ENCODE measurements around the gene PIK3R3.
"Not testable (repeated sequence)": the region's sequence is repeated elsewhere in the genome, so short reads cannot be mapped to it uniquely, and the experiment has no call there.

Gene PIK3R3

GRCh38 chr1:46070164-46070814 is 62.1 kb downstream of the PIK3R3 start:
- DNase-seq (ENCODE audit: low read depth in 2 of 3, low spot score in 1 of 3): no peak

GRCh38 chr1:46068525-46068924 is 63.9 kb downstream of the PIK3R3 start:
- no peak for DNase-seq (ENCODE audit: low read depth in 2 of 3, low spot score in 1 of 3)

DNA sequence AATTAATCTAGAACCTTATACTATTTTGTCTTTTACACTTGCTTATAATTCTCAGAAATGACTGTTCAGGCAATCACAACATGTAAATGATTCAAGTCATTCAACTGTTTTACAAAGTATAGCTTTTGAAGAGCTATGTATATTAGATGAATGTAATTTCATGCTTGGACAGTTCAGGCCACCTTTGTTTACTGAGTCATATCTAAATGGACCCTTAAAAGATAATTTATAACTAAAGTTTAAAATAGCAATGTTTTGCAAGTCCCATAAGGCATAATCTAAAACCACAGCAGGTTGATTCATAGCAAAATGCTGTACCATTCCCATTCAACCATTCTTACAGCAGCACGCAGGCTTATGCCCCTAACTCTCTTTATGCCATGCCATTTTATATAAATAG is 64.8 kb downstream of the PIK3R3 start:
- no peak for DNase-seq (ENCODE audit: low read depth in 2 of 3, low spot score in 1 of 3)

DNA sequence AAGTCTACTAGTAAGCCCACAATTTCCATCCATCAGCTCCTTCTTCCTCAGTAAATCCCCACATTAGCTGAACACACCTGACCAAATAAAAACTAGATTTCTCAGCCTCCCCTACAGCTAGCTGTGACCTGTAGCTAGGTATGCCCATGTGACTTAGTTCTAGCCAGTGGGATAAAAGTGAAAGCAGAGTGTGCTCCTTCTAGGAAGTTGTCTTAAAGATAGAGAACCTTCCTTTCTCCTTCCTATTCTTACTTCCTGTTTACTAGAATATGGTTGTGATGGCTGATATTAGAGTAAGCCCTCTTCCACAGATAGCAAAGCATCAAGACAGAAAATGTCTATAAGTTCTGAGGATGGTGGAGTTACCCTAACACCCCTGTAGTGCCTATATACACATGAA is 67.0 kb downstream of the PIK3R3 start:
- DNase-seq (ENCODE audit: low read depth in 2 of 3, low spot score in 1 of 3): no peak

DNA sequence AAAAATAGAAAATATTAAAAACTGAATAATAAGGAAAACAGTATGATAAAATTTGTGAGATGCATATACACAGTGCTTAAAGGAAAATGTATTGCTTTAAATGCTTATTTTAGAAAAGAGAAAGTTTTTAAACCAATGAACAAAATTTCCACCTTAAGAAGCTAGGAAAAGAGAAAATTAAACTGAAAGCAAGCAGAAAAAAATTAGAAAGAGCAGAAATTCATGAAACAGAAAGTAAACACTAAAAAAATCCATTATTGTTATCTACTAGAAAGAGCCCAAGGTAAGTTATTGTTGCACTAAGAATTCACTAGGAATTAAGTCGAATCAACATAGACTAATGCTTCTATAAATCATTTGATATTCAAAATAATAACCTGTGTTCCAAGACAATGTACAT is 67.7 kb downstream of the PIK3R3 start:
- no peak for DNase-seq (ENCODE audit: low read depth in 2 of 3, low spot score in 1 of 3)

DNA sequence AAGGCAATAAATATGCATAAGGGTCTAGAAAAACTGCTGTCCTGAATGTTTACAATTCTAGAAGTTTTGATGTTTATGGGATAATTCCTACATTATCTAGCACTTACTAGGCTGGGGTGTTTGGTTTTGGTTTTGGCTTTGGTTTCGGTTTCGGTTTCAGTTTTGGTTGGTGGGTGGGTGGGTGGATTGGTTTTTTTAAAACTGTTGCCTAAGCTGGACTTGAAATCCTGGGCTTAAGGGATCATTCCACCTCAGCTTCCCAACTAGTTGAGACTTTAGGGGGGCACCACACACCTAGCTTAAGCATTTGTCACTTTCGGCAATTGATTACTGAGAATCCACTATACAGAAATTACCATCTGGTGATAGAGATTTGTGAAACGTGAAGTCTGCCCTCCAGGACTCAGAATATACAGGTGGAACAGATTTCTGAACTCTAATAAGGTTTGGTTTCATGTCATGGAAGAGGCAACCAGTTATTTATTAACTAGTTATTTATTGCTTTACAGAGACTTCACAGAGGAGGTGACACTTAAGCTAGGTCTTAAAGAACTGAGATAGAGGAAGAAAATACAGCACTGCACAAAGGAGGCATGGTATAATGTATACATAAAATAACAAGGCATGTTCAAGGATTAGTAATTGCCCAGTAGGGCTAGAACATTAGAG is 69.6 kb downstream of the PIK3R3 start:
- peak; percentile 14 to 69 (median 22) for DNase-seq (ENCODE audit: low read depth in 2 of 3, low spot score in 1 of 3)

DNA sequence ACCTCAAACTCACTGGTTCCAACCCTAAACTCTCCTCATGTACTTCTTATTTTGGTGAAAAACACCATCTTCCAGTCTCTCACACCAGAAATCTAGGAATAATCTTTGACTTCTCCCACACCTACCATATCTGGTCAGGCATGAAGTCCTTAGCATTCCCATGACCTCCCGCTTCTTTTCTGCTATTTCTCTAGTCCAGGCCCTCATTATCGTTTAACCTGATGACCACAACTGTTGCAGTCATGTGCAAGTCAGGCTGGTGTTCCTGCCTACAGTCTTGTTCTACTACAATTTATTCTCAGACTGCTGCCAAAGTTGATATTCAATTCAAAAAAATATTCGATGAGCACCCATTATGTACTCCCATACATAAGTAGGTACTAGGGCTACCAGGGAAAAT is 71.3 kb downstream of the PIK3R3 start:
- no peak for DNase-seq (ENCODE audit: low read depth in 2 of 3, low spot score in 1 of 3)

DNA sequence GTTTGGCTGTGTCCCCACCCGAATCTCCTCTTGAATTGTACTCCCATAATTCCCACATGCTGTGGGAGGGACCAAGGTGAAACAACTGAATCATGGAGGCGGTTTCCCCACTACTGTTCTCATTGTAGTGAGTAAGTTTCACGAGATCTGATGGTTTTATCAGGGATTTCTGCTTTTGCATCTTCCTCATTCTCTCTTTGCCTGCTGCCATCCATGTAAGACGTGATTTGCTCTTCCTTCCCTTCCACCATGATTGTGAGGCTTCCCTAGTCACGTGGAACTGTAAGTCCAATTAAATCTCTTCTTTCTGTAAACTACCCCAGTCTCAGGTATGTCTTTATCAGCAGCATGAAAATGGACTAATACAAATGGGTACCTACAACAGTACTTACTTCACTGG is 73.5 kb downstream of the PIK3R3 start:
- no peak for DNase-seq (ENCODE audit: low read depth in 2 of 3, low spot score in 1 of 3)

DNA sequence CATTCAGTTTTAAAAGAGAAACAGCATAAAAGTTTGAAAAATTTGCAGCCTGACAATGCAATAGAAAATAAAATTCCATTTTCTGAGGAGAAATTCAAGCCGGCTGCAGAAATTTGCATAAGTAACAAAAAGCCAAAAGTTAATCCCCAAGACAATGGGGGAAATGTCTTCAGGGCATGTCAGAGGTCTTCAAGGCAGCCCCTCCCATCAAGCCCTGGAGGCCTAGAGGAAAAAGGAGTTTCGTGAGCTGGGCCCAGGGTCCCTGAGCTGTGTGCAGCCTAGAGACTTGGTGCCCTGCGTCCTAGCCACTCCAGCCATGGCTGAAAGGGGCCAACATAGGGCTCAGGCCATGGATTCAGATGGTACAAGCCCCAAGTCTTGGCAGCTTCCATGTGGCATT is 74.6 kb downstream of the PIK3R3 start:
- no peak for DNase-seq (ENCODE audit: low read depth in 2 of 3, low spot score in 1 of 3)

GRCh38 chr1:46057215-46057614 is 75.2 kb downstream of the PIK3R3 start:
- DNase-seq (ENCODE audit: low read depth in 2 of 3, low spot score in 1 of 3): not testable (repeated sequence)

- no peak for DNase-seq (ENCODE audit: low read depth in 2 of 3, low spot score in 1 of 3)
Measured at GRCh38 chr1:46056325-46056724, 76.1 kb downstream of the PIK3R3 start.

GRCh38 chr1:46053734-46054133 is 78.7 kb downstream of the PIK3R3 start:
- DNase-seq (ENCODE audit: low read depth in 2 of 3, low spot score in 1 of 3): no peak

GRCh38 chr1:46044116-46044515 is 88.3 kb downstream of the PIK3R3 start:
- no peak for DNase-seq (ENCODE audit: low read depth in 2 of 3, low spot score in 1 of 3)

DNA sequence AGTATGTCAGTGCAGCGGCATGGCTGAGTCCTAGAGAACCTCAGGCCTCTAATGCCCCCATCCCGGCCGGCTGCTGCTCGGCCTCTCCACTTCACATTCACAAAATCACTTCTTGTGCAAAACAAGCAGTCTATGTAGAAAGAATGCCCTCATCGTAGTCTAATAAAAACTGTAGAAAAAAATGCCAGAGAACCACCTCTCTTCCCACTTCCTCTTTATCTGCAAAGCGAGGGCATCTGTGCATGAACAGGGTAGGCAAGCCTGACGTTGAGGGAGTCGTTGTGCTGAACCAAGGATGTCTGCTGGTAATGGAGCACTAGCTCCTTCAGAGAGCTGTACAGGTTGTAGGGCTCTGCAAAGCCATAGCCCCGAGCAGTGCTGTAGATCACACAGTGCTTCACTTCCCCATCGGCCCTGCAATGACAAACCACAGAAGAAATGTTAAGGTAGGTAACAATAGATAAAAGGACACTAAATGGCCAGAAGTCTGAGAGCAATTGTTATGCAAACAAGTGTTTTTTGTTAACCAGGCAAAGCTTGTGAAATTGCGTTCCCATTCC is 88.9 kb downstream of the PIK3R3 start:
- no peak for DNase-seq (ENCODE audit: low read depth in 2 of 3, low spot score in 1 of 3)

DNA sequence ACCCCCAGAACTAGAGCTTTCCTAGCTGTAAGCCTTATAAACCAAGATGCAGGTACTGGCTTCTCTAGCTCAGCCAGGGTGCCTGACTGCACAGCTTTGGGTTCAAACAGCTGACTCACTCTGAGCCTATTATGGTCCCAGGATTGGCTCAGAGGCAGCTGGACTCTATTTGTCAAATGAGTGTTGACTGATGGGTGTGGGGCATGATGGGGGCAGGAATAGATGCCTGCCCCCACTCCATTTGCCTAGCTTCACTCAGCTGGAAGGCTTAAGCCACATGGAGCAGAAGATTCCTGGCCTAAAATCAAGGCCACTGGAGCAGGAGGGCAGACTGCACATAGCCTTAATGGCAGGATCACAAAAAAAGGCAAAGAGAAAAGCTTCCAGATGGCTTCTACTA is 90.5 kb downstream of the PIK3R3 start:
- DNase-seq (ENCODE audit: low read depth in 2 of 3, low spot score in 1 of 3): no peak

GRCh38 chr1:46041551-46041950 is 90.9 kb downstream of the PIK3R3 start:
- DNase-seq (ENCODE audit: low read depth in 2 of 3, low spot score in 1 of 3): no peak

DNA sequence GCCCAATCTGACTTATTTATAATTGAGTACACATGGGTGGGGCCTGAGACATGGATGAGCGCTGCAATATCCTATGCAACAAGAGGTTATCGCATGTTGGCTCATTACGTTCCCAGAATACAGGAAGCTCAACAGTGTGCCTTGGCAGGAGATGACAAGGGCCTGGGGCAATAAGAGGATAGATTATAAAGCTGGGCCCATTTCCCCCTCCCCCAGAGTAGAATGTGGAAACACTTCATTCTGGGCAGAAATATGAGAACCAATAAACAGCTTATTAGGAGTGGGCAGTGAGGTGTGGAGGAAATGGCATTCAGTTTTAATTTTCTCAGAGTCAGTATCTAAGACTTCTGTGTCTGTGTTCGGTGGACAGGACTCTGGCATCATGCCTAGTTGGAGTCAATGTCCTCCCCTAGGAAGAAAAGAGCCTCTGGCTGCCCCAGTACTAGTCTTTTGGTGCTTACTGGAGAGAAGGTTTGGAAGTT is 92.8 kb downstream of the PIK3R3 start:
- no peak for DNase-seq (ENCODE audit: low read depth in 2 of 3, low spot score in 1 of 3)

GRCh38 chr1:46036894-46037839 is 95.3 kb downstream of the PIK3R3 start:
- peak; percentile 66 to 83 (median 77) for DNase-seq (ENCODE audit: low read depth in 2 of 3, low spot score in 1 of 3)

- DNase-seq (ENCODE audit: low read depth in 2 of 3, low spot score in 1 of 3): no peak
Measured at GRCh38 chr1:46034601-46035516, 97.6 kb downstream of the PIK3R3 start.

DNA sequence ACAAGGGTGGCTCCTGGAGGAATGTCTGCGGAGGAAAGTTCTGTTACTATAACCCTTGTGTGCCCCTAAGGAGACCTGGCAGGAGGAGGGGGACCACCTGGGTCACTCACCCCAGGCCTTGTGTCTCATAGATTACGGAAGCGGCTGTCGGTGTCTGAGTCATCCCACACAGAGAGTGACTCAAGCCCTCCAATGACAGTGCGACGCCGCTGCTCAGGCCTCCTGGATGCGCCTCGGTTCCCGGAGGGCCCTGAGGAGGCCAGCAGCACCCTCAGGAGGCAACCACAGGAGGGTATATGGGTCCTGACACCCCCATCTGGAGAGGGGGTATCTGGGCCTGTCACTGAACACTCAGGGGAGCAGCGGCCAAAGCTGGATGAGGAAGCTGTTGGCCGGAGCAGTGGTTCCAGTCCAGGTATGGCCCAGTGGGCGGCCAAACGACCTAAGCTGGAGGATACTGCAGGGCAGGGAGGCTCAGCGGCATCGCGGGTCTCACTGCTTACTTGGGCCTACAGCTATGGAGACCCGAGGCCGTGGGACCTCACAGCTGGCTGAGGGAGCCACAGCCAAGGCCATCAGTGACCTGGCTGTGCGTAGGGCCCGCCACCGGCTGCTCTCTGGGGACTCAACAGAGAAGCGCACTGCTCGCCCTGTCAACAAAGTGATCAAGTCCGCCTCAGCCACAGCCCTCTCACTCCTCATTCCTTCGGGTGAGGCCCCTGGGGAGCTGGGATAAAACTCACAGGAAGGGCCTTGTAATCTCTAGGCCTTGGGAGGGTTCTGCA is 101.4 kb downstream of the PIK3R3 start:
- DNase-seq (ENCODE audit: low read depth in 2 of 3, low spot score in 1 of 3): no peak
